K562 (cell line): Measurements from ENCODE around the gene SKAP2. TPM values are rescaled to one million over a fixed set of nuclear protein-coding genes. Genes with fewer than 3 reads are reported as not detected.

Experiments used
- ATAC-seq: fragments of 200-7000 bp; cut with Tn5 transposase; 3 replicates; pipeline ENCODE4 v1.9.1; 2020; ENCODE audit warnings: moderate library complexity
- BruUV-seq: library from RNA; stranded (reverse); fragments of 400-500 nt; replicated peaks from 2 replicates; lab custom pipeline; 2021; lab: Mats Ljungman, UMichigan
- CTCF ChIA-PET: fragments of 300-600 bp; formaldehyde crosslinking; extraction: SDS; loops from one replicate; lab custom pipeline; 2021; ENCODE audit warnings: low intra/inter-chr PET ratio; lab: Yijun Ruan, JAX
- POLR2A ChIA-PET: fragments of 300-600, 350-650 bp; sonication (Branson Sonifier 250); formaldehyde crosslinking; extraction: SDS; loops from one replicate; lab custom pipeline; 2021; ENCODE audit warnings: antibody characterized with exemption, inconsistent platforms; lab: Yijun Ruan, JAX
- DNase-seq, 4 experiments: peaks; one replicate each; pipeline versions ENCODE4 v3.0.0 to v3.0.0-alpha.2; 2011 to 2018; ENCODE audit warnings: low spot score in 3 of 4, mixed read lengths in 3 of 4; ENCODE audit errors: extremely low read depth in 1 of 4
- FAIRE-seq: peaks from 2 replicates; lab custom pipeline; 2011; peaks lifted over from hg19 to GRCh38; lab: Jason Lieb, UNC
- H2AFZ ChIP-seq: 2 replicates; pipeline ENCODE4 v1.6.0; 2011; ENCODE audit warnings: low read depth, low read length, control low read depth, inconsistent platforms
- H3K27ac ChIP-seq: fragments of 200-600 bp; 3 replicates; pipeline ENCODE4 v1.8.0; 2011; ENCODE audit warnings: low read depth, mild to moderate bottlenecking, control low read depth, inconsistent platforms, low read length, moderate library complexity, mixed read lengths; ENCODE audit errors: extremely low read depth
- H3K27me3 ChIP-seq, 2 experiments: fragments of 300-600 bp in 1 of 2; 2 replicates in 1 of 2; 3 replicates in 1 of 2; pipeline versions ENCODE4 v1.6.0 to v1.8.0; 2011; ENCODE audit warnings: inconsistent platforms in 2 of 2, low read length in 2 of 2, mild to moderate bottlenecking in 1 of 2, mixed read lengths in 1 of 2, moderate library complexity in 1 of 2; ENCODE audit not compliant: control insufficient read depth in 2 of 2, insufficient read depth in 2 of 2
- H3K36me3 ChIP-seq: fragments of 300-600 bp; 3 replicates; pipeline ENCODE4 v1.8.0; 2011; ENCODE audit warnings: mild to moderate bottlenecking, low read length, inconsistent platforms; ENCODE audit not compliant: control insufficient read depth, insufficient read depth
- H3K4me1 ChIP-seq, 2 experiments: fragments of 200-600 bp in 1 of 2; replicated peaks in 1 of 2; 2 replicates in 1 of 2; 3 replicates in 1 of 2; pipeline versions ENCODE4 v1.5.1 to v1.8.0; 2011; ENCODE audit warnings: inconsistent platforms in 2 of 2, low read length in 2 of 2, mild to moderate bottlenecking in 1 of 2, mixed read lengths in 1 of 2, moderate library complexity in 1 of 2; ENCODE audit not compliant: control insufficient read depth in 2 of 2, insufficient read depth in 2 of 2
- H3K4me2 ChIP-seq: 2 replicates; pipeline ENCODE4 v1.6.1; 2011; ENCODE audit warnings: low read length, control low read depth, inconsistent platforms, mixed read lengths; ENCODE audit not compliant: insufficient read depth
- H3K4me3 ChIP-seq: fragments of 200-600 bp; sonication (generic), shearing (Covaris generic); 2 replicates; pipeline ENCODE4 v1.5.1; 2016; ENCODE audit warnings: control low read depth, inconsistent platforms
- H3K79me2 ChIP-seq: fragments of 200-600 bp; 3 replicates; pipeline ENCODE4 v1.8.0; 2011; ENCODE audit warnings: low read length, inconsistent platforms; ENCODE audit not compliant: control insufficient read depth, insufficient read depth
- H3K9ac ChIP-seq, 2 experiments: 2 replicates each; pipeline versions ENCODE4 v1.6.0 to v1.6.1; 2011; ENCODE audit warnings: low read depth in 2 of 2, low read length in 2 of 2, control low read depth in 1 of 2, inconsistent platforms in 1 of 2, mild to moderate bottlenecking in 1 of 2, mixed read lengths in 1 of 2; ENCODE audit not compliant: insufficient read depth in 1 of 2
- H3K9me1 ChIP-seq: one replicate; pipeline ENCODE4 v1.6.0; 2011; ENCODE audit warnings: inconsistent platforms, mild to moderate bottlenecking, low read length, moderate library complexity; ENCODE audit not compliant: control insufficient read depth, insufficient read depth
- H3K9me3 ChIP-seq: replicated peaks from 2 replicates; pipeline ENCODE4 v1.5.1; 2011; ENCODE audit warnings: low read depth, low read length, inconsistent platforms; ENCODE audit not compliant: control insufficient read depth, insufficient read depth
- H4K20me1 ChIP-seq: replicated peaks from 2 replicates; pipeline ENCODE4 v1.6.1; 2011; ENCODE audit warnings: low read length, inconsistent platforms, mixed read lengths; ENCODE audit not compliant: control insufficient read depth, insufficient read depth
- ATF3 ChIP-seq, 2 experiments: fragments of 450-650 bp in 1 of 2; sonication (generic) in 1 of 2; formaldehyde crosslinking in 1 of 2; IDR thresholded peaks in 1 of 2; conservative IDR thresholded peaks in 1 of 2; 2 replicates each; pipeline versions ENCODE4 v1.6.1 to v1.8.1; 2016 to 2023; ENCODE audit warnings: mild to moderate bottlenecking in 2 of 2, moderate library complexity in 2 of 2, inconsistent platforms in 1 of 2, missing genetic modification reagents in 1 of 2
- CTCF ChIP-seq, 3 experiments: IDR thresholded peaks in 2 of 3; conservative IDR thresholded peaks in 1 of 3; 2 replicates each; pipeline ENCODE4 v1.5.1; 2011 to 2012; ENCODE audit warnings: low read length in 3 of 3, mild to moderate bottlenecking in 3 of 3, control low read depth in 2 of 3, improper control_type of control experiment in 1 of 3, inconsistent platforms in 1 of 3, low read depth in 1 of 3, mixed read lengths in 1 of 3, moderate library complexity in 1 of 3; ENCODE audit not compliant: insufficient read depth in 2 of 3
- FOSL1 ChIP-seq: fragments of 200-800 bp; sonication (Bioruptor generic); conservative IDR thresholded peaks from 2 replicates; pipeline ENCODE4 v1.6.1; 2016; ENCODE audit warnings: missing genetic modification characterization, missing compliant biosample characterization
- GABPA ChIP-seq: fragments of 200-800 bp; sonication (Bioruptor generic); conservative IDR thresholded peaks from 2 replicates; pipeline ENCODE4 v1.6.1; 2016; ENCODE audit warnings: low read depth, missing genetic modification characterization, missing compliant biosample characterization
- JUND ChIP-seq, 2 experiments: IDR thresholded peaks; 2 replicates in 1 of 2; 3 replicates in 1 of 2; pipeline ENCODE4 v1.6.1; 2011; ENCODE audit warnings: borderline replicate concordance in 2 of 2, low read depth in 2 of 2, low read length in 2 of 2, improper control_type of control experiment in 1 of 2, missing biosample characterization in 1 of 2, missing genetic modification characterization in 1 of 2, missing genetic modification reagents in 1 of 2
- NFIC ChIP-seq: fragments of 450-650 bp; IDR thresholded peaks from 2 replicates; pipeline ENCODE4 v1.6.1; 2017; ENCODE audit warnings: mild to moderate bottlenecking, inconsistent platforms
- RAD21 ChIP-seq, 2 experiments: fragments of 250-450 bp in 1 of 2; fragments of 450-650 bp in 1 of 2; sonication (Bioruptor Pico) in 1 of 2; formaldehyde crosslinking in 1 of 2; IDR thresholded peaks in 1 of 2; conservative IDR thresholded peaks in 1 of 2; 2 replicates each; pipeline versions ENCODE4 v1.4.0 to v1.8.0; 2020 to 2022; ENCODE audit warnings: mild to moderate bottlenecking in 2 of 2, moderate library complexity in 1 of 2
- RBM15 ChIP-seq: fragments of 200-400 bp; formaldehyde crosslinking; IDR thresholded peaks from 2 replicates; pipeline ENCODE4 v1.6.1; 2018; ENCODE audit warnings: mild to moderate bottlenecking, low read length, moderate library complexity; ENCODE audit not compliant: insufficient read depth
- YY1 ChIP-seq, 3 experiments: IDR thresholded peaks; 2 replicates each; pipeline ENCODE4 v1.6.1; 2011; ENCODE audit warnings: low read length in 2 of 3, mild to moderate bottlenecking in 2 of 3, moderate library complexity in 2 of 3, borderline replicate concordance in 1 of 3, control low read depth in 1 of 3, low read depth in 1 of 3; ENCODE audit not compliant: insufficient read depth in 3 of 3, insufficient replicate concordance in 2 of 3, control insufficient read depth in 1 of 3, insufficient read length in 1 of 3; ENCODE audit errors: extremely low read depth in 1 of 3
- ZBTB11 ChIP-seq, 3 experiments: fragments of 200-800 bp in 1 of 3; fragments of 250-450 bp in 1 of 3; fragments of 450-650 bp in 1 of 3; sonication (Bioruptor Pico) in 1 of 3; sonication (Bioruptor generic) in 1 of 3; formaldehyde crosslinking in 1 of 3; IDR thresholded peaks; 2 replicates each; pipeline versions ENCODE4 v1.6.1 to v1.8.0; 2016 to 2022; ENCODE audit warnings: mild to moderate bottlenecking in 2 of 3, missing genetic modification characterization in 2 of 3, missing compliant biosample characterization in 1 of 3, moderate library complexity in 1 of 3
- ZNF584 ChIP-seq: fragments of 200-800 bp; sonication (Bioruptor generic); IDR thresholded peaks from 2 replicates; pipeline ENCODE4 v1.6.1; 2016; ENCODE audit warnings: low read depth, mild to moderate bottlenecking, missing genetic modification characterization, missing compliant biosample characterization
- WGBS: fragments of 100-300 bp; shearing (Covaris generic); methylation state at CpG from one replicate; pipeline ENCODE4 v1.1.6; 2016; ENCODE audit warnings: low coverage, mixed read lengths; ENCODE audit not compliant: insufficient coverage; ENCODE audit errors: missing lambda C conversion rate; 5-methylcytosine and 5-hydroxymethylcytosine counted together
- in situ Hi-C: fragments of 300-500 bp; cut with MboI; formaldehyde crosslinking; loops from 4 replicates; pipeline ENCODE4 v1.15.0; 2018; ENCODE audit warnings: inconsistent platforms, mixed read lengths
- intact Hi-C: fragments of 100-400 bp; cut with micrococcal nuclease; formaldehyde crosslinking; loops from 2 replicates; pipeline ENCODE4 v1.14.2; 2022
- polyA plus RNA-seq, 8 experiments: library from polyadenylated mRNA; depleted of rRNA in 4 of 8; stranded (reverse) in 5 of 8; unstranded in 3 of 8; fragments of >200 nt; fragmentation: Nextera tagmentation in 2 of 8; fragmentation: Illumina TruSeq in 1 of 8; extraction: Ambion mirVana in 2 of 8; extraction: Trizol in 1 of 8; gene quantifications; 2 replicates each; pipeline versions ENCODE4 v1.2.1 to v1.2.3, GENCODE V29; 2011 to 2014; ENCODE audit warnings: inconsistent platforms in 1 of 8, missing spikeins in 1 of 8
- total RNA-seq, 7 experiments: library from RNA; depleted of rRNA in 6 of 7; stranded (reverse); fragments of >200 nt in 6 of 7; fragmentation: Illumina TruSeq in 2 of 7; extraction: Trizol in 2 of 7; gene quantifications; 2 replicates each; pipeline versions ENCODE4 v1.2.1 to v1.2.3, GENCODE V29; 2011 to 2021; ENCODE audit warnings: low replicate concordance in 1 of 7

The SKAP2 gene
- total and polyA plus RNA-seq, 9 of the 15 experiments (the other 6 are each of a cell fraction or from before 2014, with no cell fraction given) = 4.2 to 11.7 (median 8.3) TPM

- intact Hi-C loops (no loop called here), in situ Hi-C loops (no loop called here)
- no TSS peak for BruUV-seq
- Histone ChIP-seq H3K9ac (no peak overlapping the region), H3K4me2 (peak overlapping the region; percentile 19; the same call in 1 of the 2 replicates), H3K27ac (no peak overlapping the region), H4K20me1 (no peaks in the 10 kb centered on the region), H3K79me2 (no peaks in the 10 kb centered on the region), H3K4me1 (peaks cover 3 to 13% of the 10 kb centered on the region in 2 experiments; a peak in 3 of 5 replicates), H3K4me3 (no peak overlapping the region), H2AFZ (peak overlapping the region; percentile 88), H3K27me3 (peaks cover 23 to 39% of the 10 kb centered on the region in 2 experiments; a peak in 4 of 5 replicates), H3K9me3 (no peaks in the 10 kb centered on the region; the same call in 1 of the 2 replicates), H3K36me3 (no peaks in the 10 kb centered on the region; the same call in 2 of the 3 replicates), H3K9me1 (no peaks in the 10 kb centered on the region)
- peak; percentile 65 to 79 (median 76) for DNase-seq
- FAIRE-seq = peak; percentile 65
- CTCF ChIA-PET = interaction anchor here (0.9 kb wide), 1 partner anchor 9 kb away, joined by 3 read pairs; no protein-coding TSS in a partner anchor
- POLR2A ChIA-PET = interaction anchor here (1.0 kb wide), 3 partner anchors 11 to 20 kb away, joined by 3 to 4 read pairs (median 4); no protein-coding TSS in a partner anchor
- peak; percentile 89 for ATAC-seq
- WGBS = 9% methylated on average over 10 of the region's 12 CpGs
- TF ChIP-seq ZNF584 (CRISPR knock-in tag) (0 out of 2 replicates have a peak, but pooled peaks have one; percentile 18), NFIC (peak; percentile 63), YY1 (IDR thresholded peaks at IDR 0.05; ENCODE audit: borderline replicate concordance in 1 of 3, control insufficient read depth in 1 of 3, extremely low read depth in 1 of 3, insufficient read depth in 3 of 3, insufficient read length in 1 of 3, insufficient replicate concordance in 2 of 3, low read depth in 1 of 3, low read length in 2 of 3) (peak in 2 of 3 experiments; percentile 65 to 90), RAD21 (CRISPR knock-in tag; conservative IDR thresholded peaks at IDR 0.05 in 1 of 2, IDR thresholded peaks at IDR 0.05 in 1 of 2) (peak; percentile 39 to 57), CTCF (IDR thresholded peaks at IDR 0.05 in 2 of 3, conservative IDR thresholded peaks at IDR 0.05 in 1 of 3; ENCODE audit: insufficient read depth in 2 of 3, low read depth in 1 of 3, low read length in 3 of 3) (peak; percentile 49 to 60 (median 58)), JUND (IDR thresholded peaks at IDR 0.05; ENCODE audit: borderline replicate concordance, low read depth, low read length) (peak; percentile 79), JUND (tag; IDR thresholded peaks at IDR 0.05; ENCODE audit: borderline replicate concordance, low read depth, low read length) (peak; percentile 33; the same call in 1 of the 3 replicates), FOSL1 (tag) (peak; percentile 70), GABPA (tag) (peak; percentile 68), RBM15 (no peak), ZBTB11 (CRISPR knock-in tag; IDR thresholded peaks at IDR 0.05) (peak in 1 of 3 experiments; percentile 77; a peak in 2 of 6 replicates), ATF3 (IDR thresholded peaks at IDR 0.05) (peak; percentile 58), ATF3 (CRISPR knock-in tag; conservative IDR thresholded peaks at IDR 0.05) (no peak)
Measured at GRCh38 chr7:26620352-26620751, 244.0 kb downstream of the SKAP2 start.
